Tibial nerve (tissue), 4 donors: ENCODE data around the gene G2E3. TPM values are rescaled to one million over a fixed set of nuclear protein-coding genes. Genes with fewer than 3 reads are reported as not detected.
A peak's percentile ranks its signal among the peaks of the same experiment; 100 is the strongest.

Experiments used
- DNase-seq, 2 donors: peaks; one replicate each; pipeline ENCODE4 v3.0.0-alpha.2; 2019; ENCODE audit warnings: low spot score in 2 of 2
- H3K27ac ChIP-seq, 4 donors: fragments of 200-600 bp; sonication (generic) in 3 of 4; one replicate each; pipeline ENCODE4 v1.5.1; 2017 to 2019; ENCODE audit warnings: mild to moderate bottlenecking in 1 of 4
- H3K27me3 ChIP-seq, 2 donors: fragments of 200-600 bp; sonication (generic) in 1 of 2; one replicate each; pipeline versions ENCODE4 v1.5.1 to v1.6.0; 2017 to 2019
- H3K36me3 ChIP-seq, 3 donors: fragments of 200-600 bp; sonication (generic); one replicate each; pipeline ENCODE4 v1.5.1; 2018 to 2019
- H3K4me1 ChIP-seq, 4 donors: fragments of 200-600 bp; sonication (generic) in 3 of 4; one replicate each; pipeline ENCODE4 v1.5.1; 2017 to 2019
- H3K4me3 ChIP-seq, 4 donors: fragments of 200-600 bp; sonication (generic) in 3 of 4; one replicate each; pipeline ENCODE4 v1.5.1; 2017 to 2019; ENCODE audit warnings: mild to moderate bottlenecking in 1 of 4, moderate library complexity in 1 of 4
- H3K9me3 ChIP-seq, 4 donors: fragments of 200-600 bp; sonication (generic) in 3 of 4; one replicate each; pipeline ENCODE4 v1.5.1; 2017 to 2019
- CTCF ChIP-seq, 5 experiments: fragments of 200-600 bp in 3 of 5; fragments of 450-650 bp in 2 of 5; sonication (generic) in 3 of 5; IDR thresholded peaks; one replicate each; pipeline ENCODE4 v1.5.1; 2016 to 2019; ENCODE audit warnings: antibody characterized with exemption in 5 of 5, mild to moderate bottlenecking in 3 of 5, moderate library complexity in 2 of 5
- EP300 ChIP-seq, 2 donors: sonication (generic); formaldehyde crosslinking; IDR thresholded peaks; one replicate each; pipeline ENCODE4 v1.6.1; 2017; ENCODE audit warnings: antibody characterized with exemption in 2 of 2, mild to moderate bottlenecking in 1 of 2
- POLR2A ChIP-seq, 2 donors: fragments of 450-650 bp; IDR thresholded peaks; one replicate each; pipeline ENCODE4 v1.6.1; 2017; ENCODE audit warnings: antibody characterized with exemption in 2 of 2, mild to moderate bottlenecking in 2 of 2, moderate library complexity in 2 of 2
- WGBS, 2 donors: methylation state at CpG; one replicate each; pipeline ENCODE4 v1.1.5; 2018; 5-methylcytosine and 5-hydroxymethylcytosine counted together
- total RNA-seq, 4 donors: library from RNA; depleted of rRNA; stranded (reverse); fragments of >200 nt; gene quantifications; one replicate each; pipeline ENCODE4 v1.1.0, GENCODE V29; 2016

Gene G2E3
- total RNA-seq, 4 donors from 2014 or later, result 10.3 to 21.0 (median 13.6) TPM

GRCh38 chr14:30614155-30614554 is 55.2 kb downstream of the G2E3 start:
- 89 to 93% methylated on average over 2 of the region's 2 CpGs for WGBS, 2 donors
- H3K4me3 ChIP-seq, result no peak overlapping the region
- no peak for DNase-seq
- peaks cover 0 to 14% (median 0%) of the 10 kb centered on the region in 3 donors for H3K36me3 ChIP-seq
- no peaks in the 10 kb centered on the region for H3K9me3 ChIP-seq
- H3K27ac ChIP-seq, result no peak overlapping the region
- TF ChIP-seq CTCF (IDR thresholded peaks at IDR 0.05) (no peak), EP300 (IDR thresholded peaks at IDR 0.05) (no peak), POLR2A (IDR thresholded peaks at IDR 0.05) (no peak)
- H3K27me3 ChIP-seq, result no peaks in the 10 kb centered on the region
- H3K4me1 ChIP-seq, result peaks cover 0 to 6% (median 0%) of the 10 kb centered on the region in 4 donors

DNA sequence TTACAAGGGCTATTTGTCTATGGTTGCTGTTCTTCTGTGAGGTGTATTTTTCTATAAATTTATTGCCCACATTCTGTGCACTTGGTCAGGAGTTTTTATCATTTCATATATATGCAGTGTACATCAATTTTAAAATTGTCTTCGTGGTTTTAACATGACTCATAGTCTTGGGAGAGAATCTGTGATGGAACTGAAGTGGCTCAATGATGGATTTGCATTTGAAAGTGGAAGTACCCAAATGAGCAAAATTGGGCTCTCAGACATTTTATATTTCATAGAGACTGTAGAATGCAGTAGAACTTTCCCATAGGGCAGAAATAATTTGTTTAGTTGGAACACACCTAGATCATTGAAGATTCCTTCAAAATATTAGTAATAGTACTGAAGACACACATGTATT is 61.2 kb downstream of the G2E3 start:
- WGBS, 2 donors, result 62 to 73% methylated on average over 1 of the region's 1 CpG

DNA sequence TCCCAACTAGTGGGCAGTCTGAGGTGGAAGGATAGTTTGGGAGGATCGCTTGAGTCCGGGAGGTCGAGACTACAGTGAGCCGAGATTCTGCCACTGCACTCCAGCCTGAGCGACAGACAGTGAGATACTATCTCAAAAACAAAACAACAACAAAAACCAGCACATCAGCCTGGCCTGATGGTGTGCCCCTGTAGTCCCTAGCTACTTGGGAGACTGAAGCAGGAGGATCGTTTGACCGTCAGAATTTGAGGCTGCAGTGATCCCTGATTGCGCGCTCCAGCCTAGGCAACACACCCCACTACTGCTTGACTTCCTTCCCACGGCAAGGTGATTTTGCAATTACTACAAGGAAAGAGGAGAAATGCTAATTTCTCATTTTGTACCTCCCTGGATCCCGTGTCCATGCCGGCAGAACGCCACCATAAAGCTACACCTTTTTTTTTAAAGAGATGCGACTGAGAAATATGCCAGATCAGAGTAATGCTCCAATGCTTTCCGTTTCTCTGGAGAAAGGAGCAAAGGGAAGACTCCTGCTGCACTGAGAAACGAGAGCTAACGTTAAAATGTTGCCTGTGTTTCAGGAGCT is 62.5 kb downstream of the G2E3 start:
- TF ChIP-seq CTCF (IDR thresholded peaks at IDR 0.05), result no peak
- no peaks in the 10 kb centered on the region for H3K9me3 ChIP-seq
- WGBS, 2 donors, result 9 to 15% methylated on average over 17 of the region's 17 CpGs
- no peak for DNase-seq
- H3K27ac ChIP-seq, result peak overlapping the region; percentile 68 to 93 (median 82)
- peak overlapping the region; percentile 49 to 76 (median 68) for H3K4me3 ChIP-seq
- H3K4me1 ChIP-seq, result peaks cover 0 to 44% (median 11%) of the 10 kb centered on the region in 4 donors
- no peaks in the 10 kb centered on the region for H3K27me3 ChIP-seq
- peaks cover 0 to 1% (median 0%) of the 10 kb centered on the region in 3 donors for H3K36me3 ChIP-seq

More for the DNA sequence above, 61.2 kb downstream of the G2E3 start:
- Histone ChIP-seq H3K4me1 (peaks cover 0 to 32% (median 9%) of the 10 kb centered on the region in 4 donors), H3K9me3 (no peaks in the 10 kb centered on the region), H3K36me3 (peaks cover 0 to 8% (median 0%) of the 10 kb centered on the region in 3 donors), H3K27me3 (no peaks in the 10 kb centered on the region), H3K4me3 (no peak overlapping the region), H3K27ac (no peak overlapping the region)
- no peak for DNase-seq
- no peak for TF ChIP-seq EP300 (IDR thresholded peaks at IDR 0.05)
- TF ChIP-seq CTCF (IDR thresholded peaks at IDR 0.05), result no peak
- no peak for TF ChIP-seq POLR2A (IDR thresholded peaks at IDR 0.05)

GRCh38 chr14:30621940-30622830 is 63.2 kb downstream of the G2E3 start, which contains the start of gene SCFD1:
TSS of gene SCFD1 (plus strand) at chr14:30622319. CDS start at chr14:30622339, 20 bp downstream.
- no peaks in the 10 kb centered on the region for H3K36me3 ChIP-seq
- peak within 1 kb of the TSS; percentile 49 to 76 (median 68) for H3K4me3 ChIP-seq
- TF ChIP-seq EP300 (IDR thresholded peaks at IDR 0.05), result peak; percentile 87 to 99
- peak in 1 of 5 experiments; percentile 29 for TF ChIP-seq CTCF (IDR thresholded peaks at IDR 0.05)
- peak; percentile 95 to 96 for TF ChIP-seq POLR2A (IDR thresholded peaks at IDR 0.05)
- no peaks in the 10 kb centered on the region for H3K9me3 ChIP-seq
- no peaks in the 10 kb centered on the region for H3K27me3 ChIP-seq
- DNase-seq, result peak; percentile 87 to 89
- peaks cover 0 to 48% (median 11%) of the 10 kb centered on the region in 4 donors for H3K4me1 ChIP-seq
- 0% methylated on average over 35 of the region's 35 CpGs for WGBS, 2 donors
- peak within 1 kb of the TSS; percentile 68 to 93 (median 82) for H3K27ac ChIP-seq
